Measurements from ENCODE around the gene TRIM2.

The TRIM2 gene

DNA sequence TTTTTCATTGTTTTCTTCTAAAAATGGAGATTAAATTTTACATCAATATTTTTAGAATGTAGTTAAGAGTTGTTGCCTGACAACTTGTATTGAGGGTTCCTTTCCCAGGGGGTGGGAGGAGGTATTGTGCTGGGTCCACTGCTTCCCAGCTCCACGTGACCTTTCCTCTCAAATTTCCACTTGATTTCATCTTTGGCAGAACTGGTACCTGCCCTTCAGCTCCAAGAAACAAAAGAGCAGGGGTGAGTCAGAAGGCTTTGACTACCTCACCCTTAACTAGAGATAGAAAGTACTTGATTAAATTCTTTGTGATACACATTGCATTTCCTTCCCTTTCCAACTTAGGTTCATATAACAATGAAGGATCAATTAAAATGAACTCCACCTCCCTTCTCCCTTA is 19.7 kb downstream of the TRIM2 start:
- DNase-seq, result no peak

DNA sequence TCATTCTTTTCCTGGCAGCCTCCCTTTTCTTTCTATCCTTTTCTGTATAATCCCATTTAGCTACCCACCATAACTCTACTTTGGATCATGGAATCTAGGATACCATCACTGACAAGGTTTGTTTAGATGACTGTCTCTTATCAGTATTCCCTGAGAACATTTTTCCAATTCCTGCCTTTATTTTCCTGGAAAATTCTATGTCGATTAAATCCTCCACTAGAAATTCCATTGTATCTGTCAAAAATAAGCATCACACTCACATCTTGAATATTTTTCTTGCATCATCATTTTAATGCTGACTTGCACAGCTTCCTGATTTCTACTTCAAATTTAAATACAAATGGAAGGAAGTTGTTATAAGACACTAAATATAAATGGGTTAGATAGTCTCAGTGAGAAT is 20.2 kb downstream of the TRIM2 start:
- no peak for DNase-seq

DNA sequence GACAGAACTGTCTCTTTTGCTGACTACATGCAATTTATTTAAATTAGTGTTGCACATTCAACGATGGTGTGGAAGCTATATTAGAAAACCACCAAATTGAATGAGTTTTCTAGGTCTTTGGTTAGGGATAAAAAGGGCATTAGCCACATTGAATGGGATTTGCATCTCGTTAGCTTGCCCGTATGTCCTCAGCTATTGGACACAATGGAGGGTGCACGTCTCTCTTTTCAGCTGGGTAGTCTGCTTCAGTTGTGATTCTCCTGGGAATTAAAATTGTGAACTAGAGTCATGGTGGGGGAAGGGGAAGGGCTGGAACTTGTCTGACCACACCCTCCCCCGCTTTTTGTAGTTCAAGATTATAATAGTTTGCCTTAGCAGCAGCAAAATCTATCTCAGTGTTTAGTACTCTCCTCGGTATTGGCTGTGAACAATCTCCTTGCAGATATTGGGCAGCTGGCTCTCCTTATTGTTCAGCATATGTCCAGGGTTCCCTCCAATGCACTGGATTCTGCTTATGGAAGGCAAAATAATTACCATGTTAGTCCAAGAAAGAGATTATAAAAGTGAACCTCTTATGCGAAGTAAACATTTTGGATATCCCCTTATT is 23.3 kb downstream of the TRIM2 start:
- no peak for DNase-seq

DNA sequence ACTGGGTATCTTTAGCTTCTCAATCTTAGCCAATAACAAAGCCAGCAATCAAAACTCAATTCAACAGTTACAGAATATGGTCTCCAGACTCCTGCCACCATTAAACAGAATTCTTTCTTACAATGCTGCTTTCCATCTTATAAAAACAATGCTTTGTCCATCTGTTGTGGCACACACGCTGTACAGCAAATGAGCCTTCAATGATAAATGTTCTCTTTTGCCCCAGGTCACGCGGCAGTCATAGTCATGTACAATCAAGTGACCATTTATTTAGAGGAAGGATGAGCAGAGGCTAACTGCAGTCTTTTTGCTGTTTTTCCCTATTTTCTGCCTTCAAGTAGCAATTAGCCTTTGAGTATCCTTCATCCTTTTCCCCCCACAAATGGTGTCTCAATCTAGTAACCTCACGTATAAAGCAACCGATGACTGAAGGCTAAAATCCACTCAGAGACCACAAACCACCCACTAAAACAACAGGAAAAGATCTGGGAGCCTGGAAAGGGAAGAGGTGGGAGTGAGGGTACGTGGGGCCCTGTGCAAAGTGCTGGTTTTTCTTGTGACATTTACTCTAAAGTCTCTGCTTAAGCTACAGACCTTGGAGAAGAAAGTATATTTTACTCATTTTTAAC is 24.4 kb downstream of the TRIM2 start:
- DNase-seq, result no peak

GRCh38 chr4:153229545-153229944 is 25.3 kb downstream of the TRIM2 start:
- no peak for DNase-seq

DNA sequence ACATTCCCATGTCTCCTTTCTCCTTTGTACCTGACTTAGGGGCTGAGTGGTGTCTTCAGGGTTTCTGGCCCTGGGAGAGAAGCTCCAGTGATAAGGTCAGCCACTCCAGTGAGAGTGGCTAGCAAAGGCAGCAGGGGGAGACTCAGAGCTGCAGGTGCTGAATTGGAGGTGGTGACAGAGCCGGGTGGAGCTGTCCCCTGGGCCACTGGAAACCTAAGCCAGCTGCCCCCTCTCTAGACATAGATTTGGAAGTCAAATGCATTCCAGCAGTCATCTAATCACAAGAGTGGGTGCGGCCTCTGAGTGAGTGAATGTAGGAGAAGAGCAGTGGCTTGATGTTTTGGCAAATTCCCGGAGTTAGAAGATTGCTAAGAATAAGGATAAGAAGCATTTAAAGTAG is 28.5 kb downstream of the TRIM2 start:
- no peak for DNase-seq

GRCh38 chr4:153233761-153234371 is 29.6 kb downstream of the TRIM2 start:
- DNase-seq, result no peak

DNA sequence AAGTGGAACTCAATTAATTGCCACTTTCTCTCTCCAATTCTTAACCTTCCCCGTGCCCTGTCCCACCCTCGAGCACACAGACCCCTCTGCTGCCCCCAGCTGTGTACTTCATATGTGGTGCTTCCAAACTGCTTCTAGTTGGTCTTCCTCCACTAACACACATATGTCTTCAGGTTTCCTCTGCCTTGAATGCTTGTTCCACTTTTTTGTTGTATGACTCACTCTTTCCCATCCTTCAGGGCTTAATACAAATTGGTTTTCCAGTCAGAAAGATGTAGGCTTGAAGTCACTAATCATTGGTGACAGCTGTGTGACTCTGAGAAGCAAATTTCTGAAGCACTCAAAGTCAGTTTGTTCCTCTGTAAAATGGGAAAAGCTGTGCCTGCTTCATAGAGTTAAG is 30.6 kb downstream of the TRIM2 start:
- DNase-seq, result no peak

DNA sequence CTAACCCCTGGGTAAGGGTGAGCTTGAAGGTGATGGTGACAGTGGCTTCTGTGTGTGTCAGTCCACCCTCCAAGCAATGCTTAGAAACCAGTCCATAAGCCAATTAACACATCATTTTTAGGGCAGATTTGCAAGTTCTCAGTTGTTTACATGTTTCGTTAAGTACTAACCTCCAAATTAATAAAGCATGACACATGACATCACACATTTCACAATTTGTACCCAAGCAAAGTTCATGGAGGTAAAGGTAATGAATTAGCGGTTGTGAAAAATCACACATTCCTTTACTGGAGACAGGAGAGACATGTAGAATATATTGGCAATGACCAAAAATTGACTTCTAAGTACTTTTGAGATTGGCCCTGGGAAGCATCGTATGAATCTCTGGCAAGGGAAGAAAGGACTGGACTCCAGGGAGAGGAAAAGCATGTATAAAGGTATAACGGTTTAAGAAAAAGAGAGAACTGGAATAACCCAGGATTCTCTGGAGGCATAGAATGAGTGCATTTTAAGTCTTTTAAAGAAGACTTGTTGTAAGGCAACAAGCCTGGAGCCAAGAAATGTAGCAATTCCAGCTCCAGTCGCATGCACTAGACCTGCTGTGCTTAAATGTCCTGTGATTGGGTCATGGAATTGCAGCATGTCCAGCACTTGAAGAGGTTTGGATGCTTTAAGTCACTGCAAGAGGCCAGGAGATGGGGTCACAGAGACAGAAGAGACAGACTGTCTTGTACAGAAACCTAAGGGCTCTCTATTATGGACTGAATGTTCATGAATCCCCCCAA is 34.1 kb downstream of the TRIM2 start:
- no peak for DNase-seq

- no peak for DNase-seq
Measured at GRCh38 chr4:153239409-153239808, 35.2 kb downstream of the TRIM2 start.

DNA sequence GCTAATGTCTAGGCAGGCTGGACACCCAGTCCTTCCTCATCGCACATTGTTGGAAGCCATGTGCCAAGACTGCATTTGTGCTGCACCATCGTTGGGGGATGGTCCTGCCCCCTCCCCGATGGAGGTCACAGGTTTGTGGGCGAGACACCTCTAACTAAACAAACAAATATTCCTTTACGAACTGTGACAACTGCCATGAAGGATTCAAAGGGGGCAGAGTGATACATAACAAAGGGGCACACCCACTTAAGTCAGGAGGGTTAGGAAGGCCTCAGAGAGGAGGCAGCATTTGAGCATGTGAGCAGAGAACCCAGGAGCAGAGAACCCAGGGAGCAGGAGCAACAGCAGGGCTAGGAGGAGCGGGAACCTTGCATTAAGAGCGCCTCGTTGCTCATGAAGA is 37.1 kb downstream of the TRIM2 start:
- no peak for DNase-seq

- no peak for DNase-seq
Measured at GRCh38 chr4:153241970-153242838, 38.0 kb downstream of the TRIM2 start.

DNA sequence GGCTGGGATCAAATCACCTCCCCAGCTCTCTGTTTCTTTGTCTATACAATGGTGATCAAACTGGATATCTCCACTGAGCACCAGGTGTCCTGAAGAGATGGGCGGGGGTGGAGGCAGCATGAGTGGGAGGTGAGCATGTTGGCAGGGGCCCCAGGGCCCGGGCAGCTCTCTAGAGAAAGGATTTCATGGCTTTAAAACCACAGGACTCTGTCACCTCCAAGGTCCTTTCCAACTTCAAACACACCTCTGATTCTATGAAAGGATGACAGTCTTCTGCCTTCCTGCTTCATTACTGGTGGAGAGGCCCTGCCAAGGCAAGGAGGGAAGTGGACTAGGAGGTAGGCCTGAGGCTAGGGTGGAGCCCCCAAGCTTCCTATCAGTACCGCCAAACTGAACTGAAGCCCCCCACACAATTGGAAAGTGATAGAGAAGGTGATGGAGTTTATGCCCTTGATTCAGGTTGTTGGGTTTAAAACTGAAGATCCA is 38.6 kb downstream of the TRIM2 start:
- no peak for DNase-seq

DNA sequence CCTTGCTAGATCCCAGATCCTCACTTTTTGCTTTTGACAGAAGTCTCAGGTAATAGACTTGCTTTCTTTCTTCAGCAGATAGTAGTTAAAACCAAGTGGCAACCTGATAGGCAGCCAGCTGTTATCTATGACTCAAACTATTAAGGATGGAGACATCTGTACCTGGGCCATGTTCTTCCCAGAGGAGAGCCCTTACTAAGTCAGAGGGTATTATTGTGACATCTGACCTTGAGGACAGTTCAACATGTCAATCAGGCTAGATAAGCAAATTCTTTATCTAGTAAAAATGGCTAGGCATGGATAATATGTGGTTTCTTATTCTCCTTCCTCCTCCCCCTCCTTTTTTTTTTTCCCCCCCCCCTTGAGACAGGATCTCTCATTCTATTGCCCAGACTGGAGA is 39.2 kb downstream of the TRIM2 start:
- no peak for DNase-seq

DNA sequence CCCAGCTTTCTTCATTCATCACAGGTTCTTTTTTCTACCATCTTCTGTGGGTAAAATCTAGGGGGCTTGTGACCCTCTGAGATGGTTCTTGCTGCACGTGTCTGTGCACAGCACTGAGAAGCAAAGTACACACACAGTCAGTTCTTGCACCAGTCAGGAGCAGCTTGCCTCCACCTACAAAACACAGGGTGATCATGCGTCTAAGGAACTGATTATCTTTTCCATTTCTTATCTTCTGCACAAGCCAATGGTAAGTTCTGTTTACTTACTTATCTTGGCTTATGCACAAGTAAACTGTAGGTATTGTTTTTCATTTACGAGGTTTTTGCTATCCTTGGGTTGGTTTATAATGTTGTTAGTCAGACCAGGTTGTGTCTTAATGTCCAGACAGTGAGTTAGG is 40.7 kb downstream of the TRIM2 start:
- no peak for DNase-seq

- no peak for DNase-seq
Measured at GRCh38 chr4:153245775-153246174, 41.5 kb downstream of the TRIM2 start.

GRCh38 chr4:153246446-153247115 is 42.3 kb downstream of the TRIM2 start:
- no peak for DNase-seq

DNA sequence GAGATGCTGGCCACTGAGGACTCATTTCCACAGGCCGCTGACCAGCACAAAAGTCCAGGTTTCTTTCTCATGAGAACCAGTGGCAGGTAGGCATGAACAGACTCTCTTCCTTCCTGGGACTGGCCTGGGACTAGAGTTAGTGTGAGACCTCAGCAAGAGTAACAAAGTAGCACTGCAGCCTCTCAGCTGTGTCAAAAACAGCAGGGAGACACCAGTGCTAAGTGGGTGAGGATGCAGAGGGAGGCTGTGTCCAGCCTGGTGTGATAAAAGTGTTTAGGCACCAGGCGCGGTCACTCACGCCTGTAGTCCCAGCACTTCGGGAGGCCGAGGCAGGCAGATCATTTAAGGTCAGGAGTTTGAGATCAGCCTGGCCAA is 42.9 kb downstream of the TRIM2 start:
- DNase-seq, result no peak

DNA sequence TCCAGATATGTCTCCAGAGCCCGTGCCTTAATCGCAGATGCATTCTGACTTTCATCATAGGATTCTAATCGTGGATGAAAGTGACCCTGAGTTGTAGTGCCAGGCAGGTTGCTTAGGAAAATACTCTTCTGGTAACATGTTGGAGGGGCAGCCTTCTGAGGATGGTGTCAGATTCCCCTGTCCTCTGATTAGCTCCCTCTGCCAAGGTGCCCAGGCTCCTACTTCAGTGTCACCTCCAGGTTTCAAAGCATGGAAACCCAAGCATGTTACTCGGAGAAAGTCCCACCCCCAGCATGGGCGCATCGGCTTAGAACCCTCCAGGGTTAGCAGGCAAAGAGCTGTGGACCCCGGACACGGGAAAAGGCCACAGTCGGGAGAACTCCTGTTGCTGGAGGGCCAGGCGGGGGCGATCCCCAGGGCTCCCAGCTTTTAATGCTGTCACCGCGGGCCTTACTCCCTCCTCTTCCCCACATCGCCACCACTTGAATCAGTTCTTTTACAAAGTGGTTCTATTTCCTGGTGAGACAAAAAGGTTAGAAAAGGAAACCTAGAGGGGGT is 44.5 kb downstream of the TRIM2 start:
- DNase-seq, result no peak

GRCh38 chr4:153249199-153250041 is 45.2 kb downstream of the TRIM2 start:
- DNase-seq, result peak; percentile 80

GRCh38 chr4:153252122-153252521 is 47.9 kb downstream of the TRIM2 start:
- no peak for DNase-seq

All from activated CD4-positive, alpha-beta T cell treated with anti-CD3 and anti-CD28 coated beads for 1 hour (primary cell).